Measurements from ENCODE around the gene MMP23B. TPM values are rescaled to one million over a fixed set of nuclear protein-coding genes. Genes with fewer than 3 reads are reported as not detected.

Gene MMP23B
- total and polyA plus RNA-seq, 2 of the 8 experiments (the other 6 are each of a cell fraction or from before 2014, with no cell fraction given) = 9.2 to 14.6 TPM

- peaks cover 16% of the 10 kb centered on the region; the same call in 1 of the 2 replicates for H3K23me2 ChIP-seq (ENCODE audit: low read depth, low read length)
- H3K56ac ChIP-seq (replicated peaks; ENCODE audit: insufficient read length, low read depth, low read length) = no peak overlapping the region
- peak overlapping the region; percentile 2; the same call in 1 of the 2 replicates for H3K18ac ChIP-seq (ENCODE audit: extremely low read depth, low read length)
- no peak overlapping the region for H4K5ac ChIP-seq (ENCODE audit: insufficient read length, low read depth, low read length)
- WGBS, 2 experiments (ENCODE audit: extremely low coverage in 1 of 2, insufficient coverage in 1 of 2, insufficient read length in 1 of 2, insufficient replicate concordance in 2 of 2, low coverage in 1 of 2, low lambda C conversion rate in 2 of 2, missing lambda C conversion rate in 1 of 2) = 89% methylated on average over 13 of the region's 13 CpGs; no CpG with 5 or more reads in 1 of the 2 experiments
- no peak overlapping the region for H3K27ac ChIP-seq (ENCODE audit: low read depth, low read length)
- peak overlapping the region in 1 of 4 experiments; percentile 63; a peak in 4 of 8 replicates for H3K4me3 ChIP-seq (ENCODE audit: extremely low read depth in 1 of 4, insufficient read depth in 2 of 4, low read depth in 3 of 4, low read length in 4 of 4)
- H2BK5ac ChIP-seq (ENCODE audit: low read depth, low read length) = no peak overlapping the region
- H3K4me2 ChIP-seq (ENCODE audit: insufficient read depth in 1 of 2, low read depth in 2 of 2, low read length in 2 of 2) = peak overlapping the region; percentile 52 to 86
- no peak overlapping the region for H3K14ac ChIP-seq (ENCODE audit: insufficient read length)
- H3K9me3 ChIP-seq (ENCODE audit: insufficient read depth in 2 of 2, low read depth in 1 of 2, low read length in 1 of 2) = no peaks in the 10 kb centered on the region
- H2AFZ ChIP-seq (ENCODE audit: low read length) = no peak overlapping the region
- H2BK15ac ChIP-seq (ENCODE audit: low read length) = no peak overlapping the region
- H2AK5ac ChIP-seq (ENCODE audit: low read depth, low read length) = 0 out of 2 replicates have a peak overlapping the region, but pooled peaks have one; percentile 13
- no peaks in the 10 kb centered on the region for H3K79me1 ChIP-seq (ENCODE audit: low read depth, low read length)
- no peak overlapping the region for H2BK120ac ChIP-seq (replicated peaks; ENCODE audit: low read depth, low read length)
- H3K27me3 ChIP-seq (replicated peaks in 1 of 4; ENCODE audit: control insufficient read depth in 3 of 4, extremely low read depth in 1 of 4, insufficient read depth in 3 of 4, low read length in 3 of 4) = peaks cover 13 to 41% (median 34%) of the 10 kb centered on the region in 4 experiments
- peaks cover 0 to 24% (median 18%) of the 10 kb centered on the region in 4 experiments; a peak in 6 of 7 replicates for H3K4me1 ChIP-seq (replicated peaks in 1 of 4; ENCODE audit: control insufficient read depth in 3 of 4, insufficient read depth in 4 of 4, low read length in 3 of 4)
- no peak overlapping the region for H3K4ac ChIP-seq (replicated peaks; ENCODE audit: insufficient read length, low read depth, low read length)
- 0 out of 2 replicates have a peak overlapping the region, but pooled peaks have one; percentile 17 for H2BK12ac ChIP-seq (ENCODE audit: low read depth, low read length)
- no peaks in the 10 kb centered on the region for H3K36me3 ChIP-seq (ENCODE audit: control insufficient read depth in 2 of 4, insufficient read depth in 4 of 4, low read length in 3 of 4)
- H4K20me1 ChIP-seq (replicated peaks in 1 of 2; ENCODE audit: control insufficient read depth in 1 of 2, insufficient read depth in 2 of 2, low read length in 2 of 2) = peaks cover 2 to 6% of the 10 kb centered on the region in 2 experiments
- ChIA-PET CTCF (ENCODE audit: partially characterized antibody) (interaction anchor here (0.6 to 3.1 kb wide), 8 partner anchors 11 to 299 kb away, joined by 3 to 18 read pairs (median 4); no protein-coding TSS in a partner anchor), POLR2A (ENCODE audit: partially characterized antibody) (interaction anchor here (0.7 to 2.7 kb wide), 8 partner anchors 11 to 40 kb away, joined by 3 to 10 read pairs (median 6); partner anchors contain the start of genes MIB2 and SSU72)
- FAIRE-seq (no peak), DNase-seq (ENCODE audit: low read depth in 1 of 2, low spot score in 2 of 2) (no peak)
- no peak overlapping the region for H2BK20ac ChIP-seq (ENCODE audit: low read length)
- TF ChIP-seq BCL11A (IDR thresholded peaks at IDR 0.05; ENCODE audit: low read depth in 2 of 2, low read length in 2 of 2) (no peak), CBX5 (IDR thresholded peaks at IDR 0.05; ENCODE audit: low read depth, low read length) (no peak), ZNF274 (IDR thresholded peaks at IDR 0.05; ENCODE audit: borderline replicate concordance, extremely low read depth, low read length) (no peak), NANOG (IDR thresholded peaks at IDR 0.05; ENCODE audit: insufficient read depth, low read depth, low read length, poor library complexity, severe bottlenecking) (no peak), EGR1 (IDR thresholded peaks at IDR 0.05; ENCODE audit: borderline replicate concordance, low read depth, low read length) (no peak), HDAC2 (IDR thresholded peaks at IDR 0.05; ENCODE audit: borderline replicate concordance in 1 of 2, low read depth in 2 of 2, low read length in 2 of 2) (no peak), POLR2A (IDR thresholded peaks at IDR 0.05; ENCODE audit: control extremely low read depth in 1 of 2, low read depth in 2 of 2, low read length in 2 of 2) (no peak)
- no peak overlapping the region for H4K91ac ChIP-seq (replicated peaks; ENCODE audit: insufficient read length, low read length)
- no peaks in the 10 kb centered on the region for H3K79me2 ChIP-seq (ENCODE audit: control insufficient read depth in 1 of 2, insufficient read depth in 2 of 2, low read length in 2 of 2)
- H4K8ac ChIP-seq (ENCODE audit: extremely low read depth, insufficient read depth, low read length) = no peak overlapping the region
- no peak overlapping the region for H3K9ac ChIP-seq (replicated peaks in 1 of 4; ENCODE audit: extremely low read depth in 1 of 4, low read depth in 3 of 4, low read length in 3 of 4)
- no peak overlapping the region for H3K23ac ChIP-seq (ENCODE audit: insufficient read length)
These were observed 33.3 kb upstream of the MMP23B start for GRCh38 chr1:1598720-1599029.
